ENCODE data around the gene KRT13. TPM values are rescaled to one million over a fixed set of nuclear protein-coding genes. Genes with fewer than 3 reads are reported as not detected.

The KRT13 gene
- total and polyA plus RNA-seq, 2 donors (not counting 3 experiments of a cell fraction or from before 2014, with no cell fraction given): not detected

DNA sequence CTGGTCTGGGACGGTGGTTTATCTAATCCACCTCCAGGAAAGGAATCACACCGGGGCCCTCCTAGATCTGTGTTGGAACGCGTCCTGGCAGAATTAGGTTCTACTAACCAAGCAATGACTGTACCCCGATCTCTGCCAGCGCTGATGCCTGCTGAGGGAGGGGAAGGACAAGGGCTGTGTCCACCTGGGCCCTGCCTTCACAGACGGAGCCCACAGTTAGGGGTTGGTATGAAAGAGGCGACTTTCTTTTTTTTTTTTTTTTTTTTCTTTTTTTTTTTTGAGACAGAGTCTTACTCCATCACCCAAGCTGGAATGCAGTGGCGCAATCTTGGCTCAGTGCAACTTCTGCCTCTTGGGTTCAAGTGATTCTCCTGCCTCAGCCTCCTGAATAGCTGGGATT is 32.6 kb upstream of the KRT13 start:
- H3K79me2 ChIP-seq (ENCODE audit: control insufficient read depth, insufficient read depth, low read length): no peaks in the 10 kb centered on the region
- dilution Hi-C loops (cut with MboI; ENCODE audit: extremely low pct_ligation_motif_present, low sequenced_read_pairs): no loop called here
- DNase-seq (ENCODE audit: low read depth, low spot score) (no peak), FAIRE-seq (no peak)
- no peak overlapping the region for H3K9ac ChIP-seq (replicated peaks; ENCODE audit: extremely low read depth, insufficient read depth, low read length)
- POLR2A ChIA-PET: no interaction called here
- H3K4me1 ChIP-seq (ENCODE audit: control insufficient read depth, extremely low read depth, insufficient read depth, low read length): no peaks in the 10 kb centered on the region
- H3K4me3 ChIP-seq (replicated peaks in 1 of 3; ENCODE audit: insufficient read depth in 1 of 3, low read depth in 1 of 3, low read length in 3 of 3): no peak overlapping the region
- H3K4me2 ChIP-seq (ENCODE audit: insufficient read depth, low read length): no peak overlapping the region
- CTCF ChIA-PET: interaction anchor here (4.2 kb wide), 1 partner anchor 11 kb away, joined by 46 read pairs; no protein-coding TSS in a partner anchor
- H2AFZ ChIP-seq (ENCODE audit: low read depth, low read length): no peak overlapping the region
- intact Hi-C loops (cut with micrococcal nuclease): no loop called here
- H3K9me1 ChIP-seq (replicated peaks; ENCODE audit: control insufficient read depth, extremely low read depth, insufficient read depth, low read length): no peaks in the 10 kb centered on the region
- H3K9me3 ChIP-seq (replicated peaks; ENCODE audit: control insufficient read depth, insufficient read depth, low read length): no peaks in the 10 kb centered on the region
- H3K36me3 ChIP-seq (ENCODE audit: control insufficient read depth in 2 of 2, extremely low read depth in 1 of 2, insufficient read depth in 2 of 2, low read length in 2 of 2): no peaks in the 10 kb centered on the region
- H4K20me1 ChIP-seq (replicated peaks; ENCODE audit: control insufficient read depth, extremely low read depth, insufficient read depth, low read length): no peaks in the 10 kb centered on the region
- BruUV-seq (replicated peaks): no TSS peak
- no peak overlapping the region for H3K27ac ChIP-seq (ENCODE audit: insufficient read depth, low read depth, low read length)
- TF ChIP-seq GATA2 (IDR thresholded peaks at IDR 0.05; ENCODE audit: insufficient read depth, insufficient read length, low read depth, low read length) (no peak), EZH2 (IDR thresholded peaks at IDR 0.05; ENCODE audit: borderline replicate concordance, low read depth, low read length, severe bottlenecking) (no peak), FOS (IDR thresholded peaks at IDR 0.05; ENCODE audit: borderline replicate concordance, insufficient read depth, low read length) (no peak), POLR2AphosphoS5 (IDR thresholded peaks at IDR 0.05; ENCODE audit: insufficient read depth, low read depth, low read length) (no peak), MAX (IDR thresholded peaks at IDR 0.05; ENCODE audit: insufficient read depth, insufficient read length) (no peak), POLR2A (IDR thresholded peaks at IDR 0.05; ENCODE audit: low read depth, low read length) (no peak), CTCF (IDR thresholded peaks at IDR 0.05; ENCODE audit: extremely low read depth in 1 of 2, insufficient read depth in 1 of 2, low read depth in 1 of 2, low read length in 2 of 2) (no peak), MYC (IDR thresholded peaks at IDR 0.05; ENCODE audit: low read depth, low read length) (no peak), JUN (IDR thresholded peaks at IDR 0.05; ENCODE audit: borderline replicate concordance, insufficient read depth, insufficient read length, low read depth) (no peak)
- H3K27me3 ChIP-seq (ENCODE audit: control insufficient read depth in 2 of 2, insufficient read depth in 2 of 2, low read length in 2 of 2): no peaks in the 10 kb centered on the region
